ENCODE data around the gene LOXL3. TPM values are rescaled to one million over a fixed set of nuclear protein-coding genes. Genes with fewer than 3 reads are reported as not detected.

Gene LOXL3
- total and polyA plus RNA-seq, 2 experiments from 2014 or later = 11.2 to 13.6 TPM

- Histone ChIP-seq H3K9me3 (ENCODE audit: low read depth) (no peaks in the 10 kb centered on the region), H3K27ac (no peak overlapping the region), H3K4me3 (peak overlapping the region; percentile 82), H3K9me2 (replicated peaks; ENCODE audit: insufficient read depth) (no peaks in the 10 kb centered on the region), H2AFZ (peak overlapping the region; percentile 82), H4K20me1 (ENCODE audit: insufficient read depth, poor library complexity, severe bottlenecking) (no peaks in the 10 kb centered on the region), H3K36me3 (replicated peaks; ENCODE audit: insufficient read depth, low read depth) (no peaks in the 10 kb centered on the region), H3K79me2 (no peaks in the 10 kb centered on the region), H3K4me2 (peak overlapping the region; percentile 89), H3K27me3 (peaks cover 11% of the 10 kb centered on the region), H3K4me1 (ENCODE audit: insufficient read depth) (peaks cover 12% of the 10 kb centered on the region)
- 73% methylated on average over 17 of the region's 17 CpGs for WGBS (ENCODE audit: low lambda C conversion rate, missing lambda C conversion rate)
- no peak for TF ChIP-seq EZH2 (IDR thresholded peaks at IDR 0.05; ENCODE audit: borderline replicate concordance)
- no peak for TF ChIP-seq CTCF (IDR thresholded peaks at IDR 0.05; ENCODE audit: poor library complexity)
- TF ChIP-seq EZH2phosphoT487 (IDR thresholded peaks at IDR 0.05; ENCODE audit: low read depth, severe bottlenecking, unreplicated experiment) = no peak
- DNase-seq (ENCODE audit: low spot score) = no peak
These were observed 1.9 kb upstream of the LOXL3 start for GRCh38 chr2:74555610-74556103.

- Histone ChIP-seq H3K36me3 (replicated peaks; ENCODE audit: insufficient read depth, low read depth) (no peaks in the 10 kb centered on the region), H3K27me3 (peaks cover 5% of the 10 kb centered on the region), H4K20me1 (ENCODE audit: insufficient read depth, poor library complexity, severe bottlenecking) (no peaks in the 10 kb centered on the region), H3K4me2 (peak overlapping the region; percentile 89), H3K79me2 (no peaks in the 10 kb centered on the region), H2AFZ (peak overlapping the region; percentile 82), H3K27ac (peak overlapping the region; percentile 94), H3K4me1 (ENCODE audit: insufficient read depth) (peaks cover 12% of the 10 kb centered on the region), H3K9me3 (ENCODE audit: low read depth) (no peaks in the 10 kb centered on the region), H3K4me3 (peak overlapping the region; percentile 82), H3K9me2 (replicated peaks; ENCODE audit: insufficient read depth) (no peaks in the 10 kb centered on the region)
- WGBS (ENCODE audit: low lambda C conversion rate, missing lambda C conversion rate) = 2% methylated on average over 57 of the region's 58 CpGs
- no peak for TF ChIP-seq EZH2 (IDR thresholded peaks at IDR 0.05; ENCODE audit: borderline replicate concordance)
- no peak for TF ChIP-seq CTCF (IDR thresholded peaks at IDR 0.05; ENCODE audit: poor library complexity)
- TF ChIP-seq EZH2phosphoT487 (IDR thresholded peaks at IDR 0.05; ENCODE audit: low read depth, severe bottlenecking, unreplicated experiment) = no peak
- DNase-seq (ENCODE audit: low spot score) = peak; percentile 73
These were observed 1.2 kb upstream of the LOXL3 start for GRCh38 chr2:74554820-74555531.

GRCh38 chr2:74552914-74553811, 579 bp downstream of the LOXL3 start:
- H3K9me3 ChIP-seq (ENCODE audit: low read depth) = no peaks in the 10 kb centered on the region
- H3K9me2 ChIP-seq (replicated peaks; ENCODE audit: insufficient read depth) = no peaks in the 10 kb centered on the region
- no peaks in the 10 kb centered on the region for H3K36me3 ChIP-seq (replicated peaks; ENCODE audit: insufficient read depth, low read depth)
- H3K27me3 ChIP-seq = no peaks in the 10 kb centered on the region
- H3K4me1 ChIP-seq (ENCODE audit: insufficient read depth) = peaks cover 17% of the 10 kb centered on the region
- H4K20me1 ChIP-seq (ENCODE audit: insufficient read depth, poor library complexity, severe bottlenecking) = no peaks in the 10 kb centered on the region
- 34% methylated on average over 27 of the region's 27 CpGs for WGBS (ENCODE audit: low lambda C conversion rate, missing lambda C conversion rate)
- peak; percentile 36 for DNase-seq (ENCODE audit: low spot score)
- peak overlapping the region; percentile 82 for H2AFZ ChIP-seq
- TF ChIP-seq EZH2 (IDR thresholded peaks at IDR 0.05; ENCODE audit: borderline replicate concordance) (no peak), EZH2phosphoT487 (IDR thresholded peaks at IDR 0.05; ENCODE audit: low read depth, severe bottlenecking, unreplicated experiment) (no peak)
- peak overlapping the region; percentile 94 for H3K27ac ChIP-seq
- H3K4me3 ChIP-seq = peak overlapping the region; percentile 82
- peak overlapping the region; percentile 89 for H3K4me2 ChIP-seq
- no peaks in the 10 kb centered on the region for H3K79me2 ChIP-seq

Measured in hepatocyte (in vitro differentiated cells).